C1 segment of cervical spinal cord (tissue), 14 donors: ENCODE measurements around the gene ZNF592.

Experiments used
- DNase-seq, 14 donors: peaks; one replicate each; lab custom pipeline; 2025; lab: John Stamatoyannopoulos, UW

ZNF592 gene

GRCh38 chr15:84805221-84805620 is 56.8 kb downstream of the ZNF592 start:
- DNase-seq, result no peak

GRCh38 chr15:84807228-84807627 is 58.8 kb downstream of the ZNF592 start:
- no peak for DNase-seq

- peak in 1 of 14 donors; percentile 24 for DNase-seq
Measured at GRCh38 chr15:84810073-84810840, 61.9 kb downstream of the ZNF592 start.

- DNase-seq, result no peak
Measured at GRCh38 chr15:84811151-84811550, 62.8 kb downstream of the ZNF592 start.

GRCh38 chr15:84811828-84812227 is 63.4 kb downstream of the ZNF592 start:
- DNase-seq, result no peak

GRCh38 chr15:84812842-84813241 is 64.5 kb downstream of the ZNF592 start:
- DNase-seq, result no peak

- no peak for DNase-seq
Measured at GRCh38 chr15:84813435-84813834, 65.0 kb downstream of the ZNF592 start.

GRCh38 chr15:84813931-84814330 is 65.5 kb downstream of the ZNF592 start:
- no peak for DNase-seq

GRCh38 chr15:84814916-84815315 is 66.5 kb downstream of the ZNF592 start:
- no peak for DNase-seq

- peak in 2 of 14 donors; percentile 15 to 44 for DNase-seq
Measured at GRCh38 chr15:84816694-84817465, 68.5 kb downstream of the ZNF592 start, which contains the start of gene ALPK3. TSS of gene ALPK3 (plus strand) at chr15:84817356. CDS start at chr15:84817453, 97 bp downstream.

- DNase-seq, result no peak
Measured at GRCh38 chr15:84817466-84818081, 69.2 kb downstream of the ZNF592 start.

GRCh38 chr15:84818261-84819131 is 70.1 kb downstream of the ZNF592 start:
- DNase-seq, result peak in 6 of 14 donors; percentile 27 to 54 (median 41)

- peak in 1 of 14 donors; percentile 53 for DNase-seq
Measured at GRCh38 chr15:84819291-84819768, 70.9 kb downstream of the ZNF592 start.

GRCh38 chr15:84819791-84820190 is 71.4 kb downstream of the ZNF592 start:
- no peak for DNase-seq

GRCh38 chr15:84821501-84822021 is 73.2 kb downstream of the ZNF592 start:
- no peak for DNase-seq

GRCh38 chr15:84822653-84823281 is 74.4 kb downstream of the ZNF592 start:
- DNase-seq, result no peak

- no peak for DNase-seq
Measured at GRCh38 chr15:84823282-84823878, 75.0 kb downstream of the ZNF592 start.

- DNase-seq, result peak in 2 of 14 donors; percentile 22 to 26
Measured at GRCh38 chr15:84824260-84825007, 76.0 kb downstream of the ZNF592 start.

GRCh38 chr15:84826369-84826823 is 78.0 kb downstream of the ZNF592 start:
- no peak for DNase-seq
